Fibroblast of lung (primary cell): ENCODE measurements around the gene KRTAP1-4.

Experiments used
- EZH2 ChIP-seq: IDR thresholded peaks from 2 replicates; pipeline ENCODE4 v1.5.1; 2012; ENCODE audit warnings: low read length, control low read depth, mild to moderate bottlenecking; ENCODE audit errors: missing control alignments
- TF ChIP-seq, protein P1 (sequence below), 2 donors: IDR thresholded peaks in 1 of 2; conservative IDR thresholded peaks in 1 of 2; 1 replicate in 1 of 2; 2 replicates in 1 of 2; pipeline ENCODE4 v1.5.1; 2011 to 2012; ENCODE audit warnings: low read length in 2 of 2, control low read depth in 1 of 2, inconsistent platforms in 1 of 2, low read depth in 1 of 2, mild to moderate bottlenecking in 1 of 2

- TF ChIP-seq, protein P1, sequence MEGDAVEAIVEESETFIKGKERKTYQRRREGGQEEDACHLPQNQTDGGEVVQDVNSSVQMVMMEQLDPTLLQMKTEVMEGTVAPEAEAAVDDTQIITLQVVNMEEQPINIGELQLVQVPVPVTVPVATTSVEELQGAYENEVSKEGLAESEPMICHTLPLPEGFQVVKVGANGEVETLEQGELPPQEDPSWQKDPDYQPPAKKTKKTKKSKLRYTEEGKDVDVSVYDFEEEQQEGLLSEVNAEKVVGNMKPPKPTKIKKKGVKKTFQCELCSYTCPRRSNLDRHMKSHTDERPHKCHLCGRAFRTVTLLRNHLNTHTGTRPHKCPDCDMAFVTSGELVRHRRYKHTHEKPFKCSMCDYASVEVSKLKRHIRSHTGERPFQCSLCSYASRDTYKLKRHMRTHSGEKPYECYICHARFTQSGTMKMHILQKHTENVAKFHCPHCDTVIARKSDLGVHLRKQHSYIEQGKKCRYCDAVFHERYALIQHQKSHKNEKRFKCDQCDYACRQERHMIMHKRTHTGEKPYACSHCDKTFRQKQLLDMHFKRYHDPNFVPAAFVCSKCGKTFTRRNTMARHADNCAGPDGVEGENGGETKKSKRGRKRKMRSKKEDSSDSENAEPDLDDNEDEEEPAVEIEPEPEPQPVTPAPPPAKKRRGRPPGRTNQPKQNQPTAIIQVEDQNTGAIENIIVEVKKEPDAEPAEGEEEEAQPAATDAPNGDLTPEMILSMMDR (conservative IDR thresholded peaks at IDR 0.05 in 1 of 2, IDR thresholded peaks at IDR 0.05 in 1 of 2; ENCODE audit: low read depth in 1 of 2, low read length in 2 of 2) = no peak
- no peak for TF ChIP-seq EZH2
These were observed 36.9 kb downstream of the KRTAP1-4 start for GRCh38 chr17:40993084-40993483.
